BJ (cell line): Measurements from ENCODE around the gene ZNF26. TPM values are rescaled to one million over a fixed set of nuclear protein-coding genes. Genes with fewer than 3 reads are reported as not detected.

Experiments
- CTCF ChIA-PET: fragments of 350-600 bp; formaldehyde crosslinking; extraction: SDS; loops from one replicate; lab custom pipeline; 2021; ENCODE audit warnings: antibody characterized with exemption, inconsistent platforms; lab: Yijun Ruan, JAX
- POLR2A ChIA-PET: fragments of 300-600 bp; sonication (Branson Sonifier 250); formaldehyde crosslinking; extraction: SDS; loops from one replicate; lab custom pipeline; 2021; ENCODE audit warnings: antibody characterized with exemption; lab: Charles Lee
- DNase-seq: peaks from one replicate; pipeline ENCODE4 v3.0.0-alpha.2; 2011; ENCODE audit warnings: low read depth
- H3K27me3 ChIP-seq: 2 replicates; pipeline ENCODE4 v1.6.0; 2011; ENCODE audit warnings: low read length; ENCODE audit not compliant: control insufficient read depth, insufficient read depth
- H3K36me3 ChIP-seq: 2 replicates; pipeline ENCODE4 v1.5.1; 2011; ENCODE audit warnings: low read length; ENCODE audit not compliant: control insufficient read depth, insufficient read depth
- H3K4me3 ChIP-seq: 2 replicates; pipeline ENCODE4 v1.5.1; 2011; ENCODE audit warnings: low read depth, mild to moderate bottlenecking, control low read depth, low read length
- polyA plus RNA-seq: library from polyadenylated mRNA; depleted of rRNA; stranded (reverse); fragments of >200 nt; gene quantifications from 2 replicates; pipeline ENCODE4 v1.2.3, GENCODE V29; 2011; rRNA removed
- small RNA-seq: library from RNA; depleted of rRNA; stranded (forward); fragments of <200 nt; gene quantifications from one replicate; pipeline ENCODE3, GENCODE V24; 2012; ENCODE audit warnings: low replicate concordance, low read depth; ENCODE audit not compliant: insufficient read length
- TF ChIP-seq, protein P1 (sequence below): IDR thresholded peaks from 2 replicates; pipeline ENCODE4 v1.5.1; 2011; ENCODE audit warnings: low read depth, mild to moderate bottlenecking, control low read depth, inconsistent platforms, low read length, moderate library complexity; ENCODE audit not compliant: insufficient read depth

The ZNF26 gene
- polyA plus RNA-seq, 1 experiment: 4.6 TPM

DNA sequence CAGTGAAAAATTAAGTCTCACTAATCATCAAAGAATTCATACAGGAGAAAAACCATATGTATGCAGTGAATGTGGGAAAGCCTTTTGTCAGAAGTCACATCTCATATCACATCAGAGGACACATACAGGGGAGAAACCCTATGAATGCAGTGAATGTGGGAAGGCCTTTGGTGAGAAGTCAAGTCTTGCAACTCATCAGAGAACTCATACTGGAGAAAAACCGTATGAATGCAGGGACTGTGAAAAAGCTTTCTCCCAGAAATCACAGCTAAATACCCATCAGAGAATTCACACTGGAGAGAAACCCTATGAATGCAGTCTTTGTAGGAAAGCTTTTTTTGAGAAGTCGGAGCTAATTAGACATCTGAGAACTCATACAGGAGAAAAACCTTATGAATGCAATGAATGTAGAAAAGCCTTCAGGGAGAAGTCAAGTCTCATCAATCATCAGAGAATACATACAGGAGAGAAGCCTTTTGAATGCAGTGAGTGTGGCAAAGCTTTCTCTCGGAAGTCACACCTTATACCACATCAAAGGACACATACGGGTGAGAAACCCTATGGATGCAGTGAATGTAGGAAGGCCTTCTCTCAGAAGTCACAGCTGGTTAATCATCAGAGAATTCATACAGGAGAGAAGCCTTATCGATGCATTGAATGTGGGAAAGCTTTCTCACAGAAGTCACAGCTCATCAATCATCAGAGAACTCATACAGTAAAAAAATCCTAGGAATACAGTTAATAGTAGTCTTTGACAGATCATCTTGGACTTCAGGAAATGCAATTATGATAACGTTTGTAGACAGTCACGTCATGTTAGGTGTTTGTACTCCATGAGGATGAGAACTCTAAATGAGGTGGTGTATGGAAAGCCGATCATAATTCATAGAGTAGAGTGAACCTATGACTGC lies 72.3 kb downstream of the ZNF26 start:
- CTCF ChIA-PET: no interaction called here
- Histone ChIP-seq H3K4me3 (no peak overlapping the region), H3K36me3 (peaks cover 2% of the 10 kb centered on the region), H3K27me3 (no peaks in the 10 kb centered on the region)
- POLR2A ChIA-PET: no interaction called here
- TF ChIP-seq, protein P1, sequence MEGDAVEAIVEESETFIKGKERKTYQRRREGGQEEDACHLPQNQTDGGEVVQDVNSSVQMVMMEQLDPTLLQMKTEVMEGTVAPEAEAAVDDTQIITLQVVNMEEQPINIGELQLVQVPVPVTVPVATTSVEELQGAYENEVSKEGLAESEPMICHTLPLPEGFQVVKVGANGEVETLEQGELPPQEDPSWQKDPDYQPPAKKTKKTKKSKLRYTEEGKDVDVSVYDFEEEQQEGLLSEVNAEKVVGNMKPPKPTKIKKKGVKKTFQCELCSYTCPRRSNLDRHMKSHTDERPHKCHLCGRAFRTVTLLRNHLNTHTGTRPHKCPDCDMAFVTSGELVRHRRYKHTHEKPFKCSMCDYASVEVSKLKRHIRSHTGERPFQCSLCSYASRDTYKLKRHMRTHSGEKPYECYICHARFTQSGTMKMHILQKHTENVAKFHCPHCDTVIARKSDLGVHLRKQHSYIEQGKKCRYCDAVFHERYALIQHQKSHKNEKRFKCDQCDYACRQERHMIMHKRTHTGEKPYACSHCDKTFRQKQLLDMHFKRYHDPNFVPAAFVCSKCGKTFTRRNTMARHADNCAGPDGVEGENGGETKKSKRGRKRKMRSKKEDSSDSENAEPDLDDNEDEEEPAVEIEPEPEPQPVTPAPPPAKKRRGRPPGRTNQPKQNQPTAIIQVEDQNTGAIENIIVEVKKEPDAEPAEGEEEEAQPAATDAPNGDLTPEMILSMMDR: no peak
- DNase-seq: no peak

DNA sequence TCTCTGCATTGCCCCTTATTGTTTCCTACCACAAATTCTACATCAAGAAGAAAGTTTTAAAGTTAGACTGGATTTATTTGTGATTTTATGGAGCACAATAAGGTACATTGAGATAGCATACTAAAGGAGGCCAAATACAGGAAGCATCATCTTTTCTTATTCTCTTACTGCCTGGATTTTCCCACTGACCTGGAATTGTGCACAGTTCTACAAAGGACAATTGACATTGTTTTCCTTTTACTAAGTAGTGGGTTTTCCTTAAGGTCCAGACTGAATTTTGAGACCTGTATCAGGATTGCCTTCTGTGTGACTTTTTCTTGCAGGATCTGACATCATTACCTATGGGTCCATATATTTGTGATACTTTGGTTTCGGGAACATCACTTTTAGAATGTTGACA lies 75.8 kb downstream of the ZNF26 start:
- ChIA-PET CTCF (no interaction called here), POLR2A (no interaction called here)
- Histone ChIP-seq H3K27me3 (no peaks in the 10 kb centered on the region), H3K4me3 (no peak overlapping the region), H3K36me3 (no peaks in the 10 kb centered on the region; the same call in 1 of the 2 replicates)
- DNase-seq: no peak
- TF ChIP-seq, protein P1: no peak

DNA sequence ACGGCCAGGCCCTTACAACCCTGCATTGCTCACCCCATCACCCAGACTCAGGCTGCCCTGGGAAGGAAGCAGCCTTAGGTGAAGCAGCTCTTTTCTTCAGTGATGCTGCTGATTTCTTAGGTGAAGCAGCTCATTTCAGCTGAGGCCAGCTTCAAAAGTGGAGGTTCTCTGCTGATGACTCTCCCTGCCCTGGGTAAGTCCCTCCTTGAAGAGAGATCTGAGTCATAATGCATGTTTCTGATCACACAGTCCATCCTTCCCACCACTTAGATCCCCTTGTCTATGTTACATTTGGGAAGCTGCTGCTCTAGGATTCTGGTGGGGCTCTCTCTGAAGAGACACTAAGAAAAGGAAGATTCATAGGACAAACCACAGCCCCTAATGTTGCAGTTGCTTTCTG lies 77.4 kb downstream of the ZNF26 start:
- CTCF ChIA-PET: interaction anchor here (1.0 kb wide), 1 partner anchor 13 kb away, joined by 3 read pairs; no protein-coding TSS in a partner anchor
- TF ChIP-seq, protein P1: no peak
- H3K4me3 ChIP-seq: no peak overlapping the region
- no peak for DNase-seq
- H3K36me3 ChIP-seq: no peaks in the 10 kb centered on the region
- POLR2A ChIA-PET: no interaction called here
- H3K27me3 ChIP-seq: no peaks in the 10 kb centered on the region

DNA sequence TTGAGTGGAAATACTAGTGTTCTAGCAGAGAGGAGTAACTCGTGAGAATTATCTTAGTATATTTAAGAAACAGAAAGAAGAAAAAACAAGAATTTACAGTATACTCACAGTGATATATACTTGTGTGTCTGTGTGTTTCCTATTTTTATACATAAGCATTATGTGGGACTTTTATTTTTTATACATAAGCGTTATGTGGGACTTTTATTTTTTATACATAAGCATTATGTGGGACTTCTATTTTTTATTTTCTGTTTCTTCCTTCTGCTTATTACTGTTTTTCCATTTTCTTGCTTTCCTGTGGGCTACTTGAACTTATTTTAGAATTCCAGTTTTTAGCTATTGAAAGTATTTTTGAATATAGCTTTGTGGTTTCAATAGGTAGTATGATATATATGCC lies 87.7 kb downstream of the ZNF26 start:
- ChIA-PET CTCF (no interaction called here), POLR2A (no interaction called here)
- H3K4me3 ChIP-seq: no peak overlapping the region
- DNase-seq: no peak
- no peaks in the 10 kb centered on the region for H3K27me3 ChIP-seq
- TF ChIP-seq, protein P1: no peak
- H3K36me3 ChIP-seq: no peaks in the 10 kb centered on the region

Small RNA genes lying within 50 kb of the gene (small RNA-seq; reads per million reads assigned to genes)
- gene RNU4ATAC12P: not detected

Other genes starting within 250 kb of the ZNF26 start
- 78.8 and 119 TPM in 2 replicates for gene ANKLE2, start 224.5 kb upstream of the ZNF26 start, polyA plus RNA-seq
- gene GOLGA3, start 157.5 kb upstream of the ZNF26 start, polyA plus RNA-seq: 23.6 and 26.0 TPM in 2 replicates
- 29.5 and 41.6 TPM in 2 replicates for gene CHFR, start 98.8 kb upstream of the ZNF26 start, polyA plus RNA-seq
- gene ZNF605, start 30.1 kb upstream of the ZNF26 start, polyA plus RNA-seq: 4.7 and 8.7 TPM in 2 replicates
- 9.7 and 16.2 TPM in 2 replicates for gene ZNF84, start 51.1 kb downstream of the ZNF26 start, polyA plus RNA-seq
- gene ZNF140, start 94.6 kb downstream of the ZNF26 start, polyA plus RNA-seq: 11.8 and 14.6 TPM in 2 replicates
- gene ZNF891, start 143.9 kb downstream of the ZNF26 start, polyA plus RNA-seq: 0.21 and 0.47 TPM in 2 replicates
- gene ZNF10, start 144.3 kb downstream of the ZNF26 start, polyA plus RNA-seq: 2.0 and 4.3 TPM in 2 replicates
- gene ZNF268, start 195.1 kb downstream of the ZNF26 start, polyA plus RNA-seq: 9.9 and 16.2 TPM in 2 replicates
- not detected in 2 replicates for gene ANHX, start 249.5 kb downstream of the ZNF26 start, polyA plus RNA-seq